GM18951 (cell line): Measurements from ENCODE around the gene THRSP.
"Not testable (repeated sequence)": the region's sequence is repeated elsewhere in the genome, so short reads cannot be mapped to it uniquely, and the experiment has no call there.

ENCODE experiments used
- POLR2A ChIP-seq: IDR thresholded peaks from 4 replicates; pipeline ENCODE4 v1.6.1; 2011; ENCODE audit warnings: mild to moderate bottlenecking; ENCODE audit not compliant: insufficient read length, insufficient read depth; ENCODE audit errors: extremely low read depth
- in situ Hi-C: fragments of 300-500 bp; cut with MboI; formaldehyde crosslinking; loops from one replicate; pipeline ENCODE4 v1.12.0; 2022; ENCODE audit warnings: low sequenced_read_pairs, mixed read lengths, inconsistent platforms; ENCODE audit not compliant: unreplicated experiment

The THRSP gene

GRCh38 chr11:78063440-78064181 lies at the start of gene THRSP:
Gene THRSP, plus strand, starts transcription at chr11:78063861. Its CDS starts 21 bp downstream, at chr11:78063882.
- in situ Hi-C loops = no loop called here
- TF ChIP-seq POLR2A = no peak

GRCh38 chr11:78014937-78015520 lies 48.6 kb upstream of the THRSP start:
- in situ Hi-C loops = not testable (repeated sequence)

GRCh38 chr11:78015878-78016277 lies 47.8 kb upstream of the THRSP start:
- TF ChIP-seq POLR2A = no peak
- in situ Hi-C loops = no loop called here

GRCh38 chr11:78019808-78020207 lies 43.9 kb upstream of the THRSP start:
- TF ChIP-seq POLR2A = no peak
- in situ Hi-C loops = no loop called here

- in situ Hi-C loops = no loop called here
- no peak for TF ChIP-seq POLR2A
Measured at GRCh38 chr11:78020246-78020645, 43.4 kb upstream of the THRSP start.

- in situ Hi-C loops = no loop called here
- no peak for TF ChIP-seq POLR2A
Measured at GRCh38 chr11:78021611-78022010, 42.0 kb upstream of the THRSP start.

- in situ Hi-C loops = no loop called here
- no peak for TF ChIP-seq POLR2A
Measured at GRCh38 chr11:78022397-78023396, 41.0 kb upstream of the THRSP start, which contains the start of gene KCTD14. Gene KCTD14, minus strand, starts transcription at chr11:78023276. Its CDS starts 27 bp downstream, at chr11:78023249.

GRCh38 chr11:78023426-78023825 lies 40.2 kb upstream of the THRSP start:
- no peak for TF ChIP-seq POLR2A
- in situ Hi-C loops = no loop called here

GRCh38 chr11:78025378-78025777 lies 38.3 kb upstream of the THRSP start:
- in situ Hi-C loops = no loop called here
- no peak for TF ChIP-seq POLR2A

GRCh38 chr11:78027759-78028158 lies 35.9 kb upstream of the THRSP start:
- TF ChIP-seq POLR2A = no peak

GRCh38 chr11:78028423-78028822 lies 35.2 kb upstream of the THRSP start:
- in situ Hi-C loops = not testable (repeated sequence)

More at GRCh38 chr11:78027759-78028158, 35.9 kb upstream of the THRSP start:
- in situ Hi-C loops = no loop called here

GRCh38 chr11:78030429-78031325 lies 33.0 kb upstream of the THRSP start:
- in situ Hi-C loops = no loop called here
- TF ChIP-seq POLR2A = no peak
